HUES48 (cell line): ENCODE data around the gene DUSP8.
"Not testable (repeated sequence)": the region's sequence is repeated elsewhere in the genome, so short reads cannot be mapped to it uniquely, and the experiment has no call there.

ENCODE experiments used
- H3K27ac ChIP-seq: one replicate; pipeline ENCODE4 v1.7.0; 2013; ENCODE audit warnings: low read depth, low read length, inconsistent platforms
- H3K27me3 ChIP-seq: 2 replicates; pipeline ENCODE4 v1.6.1; 2013; ENCODE audit warnings: mild to moderate bottlenecking, low read length; ENCODE audit not compliant: control insufficient read depth, insufficient read depth
- H3K36me3 ChIP-seq: 2 replicates; pipeline ENCODE4 v1.6.1; 2013; ENCODE audit warnings: low read length; ENCODE audit not compliant: control insufficient read depth, insufficient read depth
- H3K4me1 ChIP-seq: 2 replicates; pipeline ENCODE4 v1.6.1; 2013; ENCODE audit warnings: mild to moderate bottlenecking, low read length; ENCODE audit not compliant: control insufficient read depth, insufficient read depth
- H3K4me3 ChIP-seq: 2 replicates; pipeline ENCODE4 v1.5.1; 2013; ENCODE audit warnings: mild to moderate bottlenecking, low read depth, low read length
- H3K9ac ChIP-seq: 2 replicates; pipeline ENCODE4 v1.6.1; 2013; ENCODE audit warnings: mild to moderate bottlenecking, low read depth, low read length, moderate library complexity
- H3K9me3 ChIP-seq: 2 replicates; pipeline ENCODE4 v1.6.1; 2013; ENCODE audit warnings: low read length; ENCODE audit not compliant: control insufficient read depth, insufficient read depth

DUSP8 gene

DNA sequence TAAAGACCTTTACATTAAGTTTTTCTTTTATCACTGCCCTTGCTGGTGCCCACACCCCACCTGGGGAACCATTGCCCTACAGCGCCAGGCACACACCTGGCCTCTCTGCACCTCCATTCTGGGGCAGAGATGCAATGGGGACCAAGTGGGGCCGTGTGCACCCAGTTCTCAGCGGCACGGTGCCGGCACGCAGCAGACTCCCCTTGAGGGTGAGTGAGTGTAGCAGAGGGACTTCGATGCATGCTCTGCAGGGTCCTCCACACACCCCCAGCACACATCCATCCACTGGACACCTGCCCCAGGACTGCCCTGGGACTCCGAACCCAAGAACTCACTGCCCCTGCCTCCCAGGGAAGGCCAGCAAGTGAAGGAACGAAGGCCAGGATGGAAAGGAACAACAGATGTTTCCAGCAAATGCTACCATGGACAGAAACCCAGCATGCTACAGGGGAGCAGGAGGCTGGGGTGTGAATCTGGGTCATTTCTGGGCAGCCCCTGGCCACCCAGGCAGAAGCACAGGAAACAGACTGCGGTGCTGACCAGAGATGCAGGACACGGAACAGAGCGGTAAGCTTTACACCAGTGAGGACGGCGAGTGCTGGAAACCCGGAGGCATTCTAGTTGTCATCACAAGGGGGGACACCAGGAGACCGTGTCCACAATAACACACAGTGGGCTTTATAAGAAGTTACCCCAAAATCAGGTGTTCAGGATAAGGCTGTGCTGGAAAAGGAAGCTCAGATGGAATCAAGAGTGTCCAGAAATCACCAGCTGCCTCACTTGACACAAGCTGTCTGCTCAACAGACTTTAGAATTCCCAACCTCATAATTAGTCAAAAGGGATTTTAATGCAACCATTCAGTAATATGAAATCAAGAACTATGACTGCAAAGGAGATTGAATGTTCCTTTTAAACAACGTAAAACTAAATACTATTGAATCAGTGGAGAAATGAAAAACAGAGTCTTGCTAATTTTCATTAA is 52.8 kb downstream of the DUSP8 start:
- Histone ChIP-seq H3K36me3 (no peaks in the 10 kb centered on the region), H3K9me3 (no peaks in the 10 kb centered on the region), H3K27ac (no peak overlapping the region), H3K4me1 (peaks cover 4% of the 10 kb centered on the region; the same call in 1 of the 2 replicates), H3K9ac (no peak overlapping the region), H3K4me3 (no peak overlapping the region), H3K27me3 (no peaks in the 10 kb centered on the region)

GRCh38 chr11:1518301-1518700 is 53.8 kb downstream of the DUSP8 start:
- Histone ChIP-seq H3K4me1 (peaks cover 5% of the 10 kb centered on the region; the same call in 1 of the 2 replicates), H3K9me3 (no peaks in the 10 kb centered on the region), H3K4me3 (no peak overlapping the region), H3K27me3 (no peaks in the 10 kb centered on the region), H3K27ac (no peak overlapping the region), H3K9ac (no peak overlapping the region), H3K36me3 (no peaks in the 10 kb centered on the region)

- Histone ChIP-seq H3K4me1 (peaks cover 9% of the 10 kb centered on the region), H3K36me3 (no peaks in the 10 kb centered on the region), H3K4me3 (no peak overlapping the region), H3K9ac (no peak overlapping the region), H3K27ac (no peak overlapping the region), H3K27me3 (no peaks in the 10 kb centered on the region), H3K9me3 (no peaks in the 10 kb centered on the region)
Observed at GRCh38 chr11:1517117-1518005, 54.7 kb downstream of the DUSP8 start.

- peaks cover 11% of the 10 kb centered on the region for H3K4me1 ChIP-seq
- no peak overlapping the region for H3K4me3 ChIP-seq
- no peaks in the 10 kb centered on the region for H3K27me3 ChIP-seq
- no peaks in the 10 kb centered on the region for H3K36me3 ChIP-seq
- no peak overlapping the region for H3K9ac ChIP-seq
- no peaks in the 10 kb centered on the region for H3K9me3 ChIP-seq
- no peak overlapping the region for H3K27ac ChIP-seq
Observed at GRCh38 chr11:1516273-1517067, 55.6 kb downstream of the DUSP8 start.

- Histone ChIP-seq H3K4me3 (no peak overlapping the region), H3K9me3 (no peaks in the 10 kb centered on the region), H3K9ac (no peak overlapping the region), H3K4me1 (peaks cover 11% of the 10 kb centered on the region), H3K36me3 (no peaks in the 10 kb centered on the region), H3K27ac (no peak overlapping the region), H3K27me3 (no peaks in the 10 kb centered on the region)
Observed at GRCh38 chr11:1515082-1516060, 56.7 kb downstream of the DUSP8 start.

GRCh38 chr11:1514336-1515061 is 57.6 kb downstream of the DUSP8 start:
- Histone ChIP-seq H3K27ac (no peak overlapping the region), H3K9ac (no peak overlapping the region), H3K4me3 (no peak overlapping the region), H3K36me3 (no peaks in the 10 kb centered on the region), H3K9me3 (no peaks in the 10 kb centered on the region), H3K27me3 (no peaks in the 10 kb centered on the region), H3K4me1 (peaks cover 11% of the 10 kb centered on the region)

DNA sequence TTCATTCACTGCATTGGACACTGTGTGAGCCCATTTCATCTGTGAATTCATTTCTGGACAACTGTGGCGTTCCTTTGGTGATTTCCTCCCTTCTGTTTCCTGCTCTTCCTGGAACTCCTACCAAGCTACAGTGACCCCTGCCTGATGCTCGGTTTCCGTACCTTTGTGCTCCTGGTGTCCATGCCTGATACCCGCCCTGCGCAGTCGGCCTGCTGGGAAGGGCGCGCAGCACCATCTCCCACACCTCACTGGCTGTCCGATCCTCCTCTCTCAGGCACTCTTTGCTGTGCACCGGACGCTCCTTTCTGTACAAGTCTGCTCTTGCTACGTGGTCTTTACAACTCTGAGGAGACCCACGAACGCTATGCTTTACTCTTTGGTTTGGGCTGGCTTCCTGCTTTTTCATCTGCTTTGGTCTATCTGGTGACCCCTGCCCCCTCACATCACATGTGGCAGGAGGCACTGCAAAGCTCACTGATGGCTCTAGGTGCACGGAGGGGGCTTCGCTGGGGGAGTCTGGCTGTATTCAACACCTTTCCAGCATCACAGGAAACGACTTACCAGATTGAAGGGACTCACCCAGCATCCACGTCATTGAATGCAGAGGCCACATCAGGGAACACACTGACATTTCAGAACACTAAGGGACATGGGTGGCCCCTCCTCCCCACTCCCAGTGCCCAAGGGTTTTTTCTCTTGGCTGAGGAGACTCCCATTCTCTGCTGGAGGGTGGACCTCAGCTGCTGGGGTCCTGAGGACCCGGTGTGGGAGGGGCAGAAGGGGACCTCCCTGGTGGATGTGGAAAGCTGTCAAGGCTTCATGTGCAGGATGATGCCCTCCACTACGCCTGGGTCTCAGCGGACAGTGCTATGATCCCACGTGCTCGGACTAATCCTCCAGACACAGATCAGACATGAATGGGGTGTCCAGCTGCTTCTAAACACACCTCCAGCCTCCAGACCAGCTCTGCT is 58.5 kb downstream of the DUSP8 start:
- Histone ChIP-seq H3K9me3 (no peaks in the 10 kb centered on the region), H3K9ac (0 out of 2 replicates have a peak overlapping the region, but pooled peaks have one; percentile 8), H3K27ac (no peak overlapping the region), H3K27me3 (no peaks in the 10 kb centered on the region), H3K4me3 (no peak overlapping the region), H3K4me1 (peaks cover 11% of the 10 kb centered on the region), H3K36me3 (no peaks in the 10 kb centered on the region)

DNA sequence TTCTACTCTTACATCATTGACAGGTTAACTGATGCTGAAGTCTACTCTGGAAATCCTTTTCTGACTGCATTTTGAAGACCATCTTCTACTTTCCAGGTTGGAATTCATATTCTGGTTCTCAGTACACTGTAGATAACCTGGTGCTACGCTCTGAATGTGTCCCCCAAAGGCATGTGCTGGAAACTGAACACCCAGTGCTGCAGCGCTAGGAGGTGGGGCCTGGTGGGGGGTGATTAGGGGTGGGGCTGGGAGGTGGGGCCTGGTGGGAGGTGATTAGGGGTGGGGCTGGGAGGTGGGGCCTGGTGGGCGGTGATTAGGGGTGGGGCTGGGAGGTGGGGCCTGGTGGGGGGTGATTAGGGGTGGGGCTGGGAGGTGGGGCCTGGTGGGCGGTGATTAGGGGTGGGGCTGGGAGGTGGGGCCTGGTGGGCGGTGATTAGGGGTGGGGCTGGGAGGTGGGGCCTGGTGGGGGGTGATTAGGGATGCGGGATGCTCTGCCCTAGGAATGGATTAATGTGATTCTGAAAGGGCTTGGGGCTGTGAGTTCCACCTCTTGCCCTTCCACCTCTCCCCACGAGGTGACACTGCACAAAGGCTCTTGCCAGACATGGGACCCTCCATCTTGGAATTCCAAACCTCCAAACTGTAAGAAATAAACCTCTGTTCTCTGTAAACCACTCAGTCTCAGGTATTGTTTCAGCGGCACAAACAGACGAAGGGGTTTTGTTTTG is 59.4 kb downstream of the DUSP8 start:
- H3K36me3 ChIP-seq, H3K27ac ChIP-seq, H3K9me3 ChIP-seq, H3K4me3 ChIP-seq, H3K27me3 ChIP-seq: not testable (repeated sequence)
- Histone ChIP-seq H3K4me1 (peaks cover 11% of the 10 kb centered on the region), H3K9ac (0 out of 2 replicates have a peak overlapping the region, but pooled peaks have one; percentile 8)
